Effector CD4-positive, alpha-beta T cell (primary cell): ENCODE data around the gene IRAK2.

Experiments
- DNase-seq: peaks from one replicate; pipeline ENCODE4 v3.0.0-alpha.2; 2020

The IRAK2 gene

DNA sequence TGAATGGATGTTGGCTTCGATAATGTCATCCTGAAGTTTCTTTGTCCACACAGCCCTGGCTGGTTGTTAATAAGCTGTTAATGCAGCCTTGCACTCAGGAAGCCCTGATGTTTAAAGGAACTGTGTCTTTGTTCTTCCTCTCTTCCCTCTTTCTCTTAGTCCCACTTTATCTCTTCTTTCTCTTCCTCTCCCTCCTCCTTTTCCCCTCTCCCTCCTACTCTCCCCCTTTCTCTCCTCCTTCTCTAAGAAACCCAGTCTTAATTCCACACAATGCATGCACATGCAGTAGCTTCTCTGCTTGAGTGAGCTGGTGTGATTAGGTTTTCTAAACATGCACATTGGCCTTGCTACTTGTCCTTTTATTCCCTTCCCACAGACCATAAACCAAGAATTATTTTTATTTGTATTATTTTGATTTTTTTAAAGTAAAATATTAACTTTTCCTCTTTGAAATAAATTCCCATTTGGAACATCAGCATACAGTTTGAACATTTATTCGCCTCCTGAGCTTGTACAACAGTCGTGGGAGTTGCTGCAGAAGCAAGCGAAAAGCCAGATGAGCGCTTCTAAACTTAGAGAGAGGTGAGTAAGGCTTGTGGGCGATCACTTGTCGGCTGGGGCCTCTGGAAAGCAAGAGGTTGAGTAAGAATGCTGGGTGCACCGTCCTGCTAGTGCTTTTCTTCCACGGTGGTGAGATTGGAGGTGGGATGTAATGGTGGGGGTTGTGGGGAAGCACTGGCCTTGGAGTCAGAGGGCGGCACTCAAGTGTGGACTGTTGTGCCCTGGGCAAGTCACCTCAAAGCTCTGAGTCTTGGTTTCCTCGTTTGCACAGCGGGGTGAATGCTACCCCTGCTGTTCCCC is 120.8 kb downstream of the IRAK2 start:
- DNase-seq, result no peak

DNA sequence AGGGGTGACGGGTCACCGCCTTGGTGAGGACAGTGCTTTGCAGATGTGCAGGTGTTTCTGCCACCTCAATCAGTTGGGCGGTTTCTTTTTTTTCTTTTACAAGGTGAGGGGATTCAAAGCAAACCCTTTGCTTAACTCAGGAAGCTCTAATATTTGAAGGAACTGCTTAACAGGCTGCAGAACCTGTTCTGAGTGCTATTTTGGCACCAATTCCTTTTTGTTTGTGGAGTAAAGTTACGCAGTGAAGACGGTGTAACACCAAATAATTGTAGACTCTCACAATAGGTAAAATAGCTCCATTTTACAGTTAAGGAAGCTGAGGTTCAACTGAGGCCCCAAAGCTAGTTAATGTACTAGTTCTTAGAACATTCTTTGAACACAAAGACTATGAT is 121.4 kb downstream of the IRAK2 start:
- no peak for DNase-seq

GRCh38 chr3:10286596-10287295 is 122.0 kb downstream of the IRAK2 start:
- no peak for DNase-seq

DNA sequence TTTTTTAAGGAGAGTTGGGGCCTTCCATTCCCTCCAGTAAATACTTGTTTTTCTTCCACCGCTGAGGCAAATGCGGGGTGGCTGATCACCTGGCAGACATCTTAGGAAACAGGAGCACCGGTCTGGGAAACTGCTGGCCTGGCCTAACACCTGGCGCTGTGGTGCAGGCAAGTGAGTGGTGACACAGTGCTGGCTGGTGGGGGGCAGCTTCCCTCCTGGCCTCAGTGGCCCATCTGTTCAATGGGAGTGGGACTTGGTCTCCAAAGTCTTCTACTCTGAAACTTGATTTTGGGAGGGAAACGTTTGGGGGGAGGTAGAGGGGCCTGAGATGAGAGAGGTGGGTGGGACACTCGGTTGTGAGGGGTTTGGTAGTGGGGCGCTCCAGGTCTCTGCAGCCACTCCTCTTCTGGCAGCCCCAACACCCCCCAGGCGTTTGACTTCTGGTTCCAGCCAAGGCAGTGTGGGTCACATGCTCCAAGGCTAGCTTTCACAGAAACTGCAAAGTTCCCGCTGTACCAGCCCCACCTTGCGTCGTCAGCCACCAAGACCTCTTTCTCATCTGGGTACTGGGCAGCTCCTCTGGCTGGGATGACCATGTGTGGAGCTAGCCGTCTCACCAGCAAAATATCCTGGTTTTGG is 123.3 kb downstream of the IRAK2 start:
- no peak for DNase-seq

DNA sequence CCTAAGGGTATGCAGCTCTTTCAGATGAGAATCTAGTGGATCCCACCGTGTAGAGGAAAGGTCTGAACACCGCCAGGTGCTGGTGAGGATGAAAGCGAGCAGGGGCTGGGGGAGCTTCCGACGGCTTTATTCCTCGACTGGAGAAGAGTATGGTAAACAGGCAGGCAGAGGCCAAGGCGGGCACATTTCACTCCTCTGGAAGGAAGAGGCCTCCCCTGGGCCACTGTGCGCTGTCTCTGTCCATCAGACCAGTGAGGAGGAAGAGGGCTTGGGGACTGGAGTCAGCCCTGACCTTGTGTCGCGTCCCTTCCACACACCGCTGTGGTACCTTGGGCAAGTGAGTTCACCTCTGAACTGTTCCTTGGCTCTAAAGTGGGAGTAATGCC is 123.8 kb downstream of the IRAK2 start:
- no peak for DNase-seq

DNA sequence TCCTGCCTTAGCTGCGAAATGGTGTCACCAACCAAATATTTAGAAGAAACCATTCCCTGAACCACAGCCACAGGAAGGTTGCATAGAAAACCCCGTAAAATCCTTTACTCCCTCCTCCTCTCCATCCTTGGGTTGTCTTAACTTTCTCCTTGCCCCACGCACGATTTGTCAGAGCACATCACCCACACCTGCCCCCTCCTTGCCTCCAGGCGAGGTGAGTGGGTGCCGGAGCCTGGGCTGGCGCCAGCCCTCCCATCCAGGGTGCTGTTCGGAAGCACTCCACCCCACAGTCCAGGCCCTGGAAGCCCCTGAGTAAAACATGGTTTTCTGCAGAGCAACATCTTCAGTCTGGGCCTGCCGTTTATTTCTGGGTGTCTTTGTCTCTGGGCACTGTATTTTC is 124.4 kb downstream of the IRAK2 start:
- no peak for DNase-seq

DNA sequence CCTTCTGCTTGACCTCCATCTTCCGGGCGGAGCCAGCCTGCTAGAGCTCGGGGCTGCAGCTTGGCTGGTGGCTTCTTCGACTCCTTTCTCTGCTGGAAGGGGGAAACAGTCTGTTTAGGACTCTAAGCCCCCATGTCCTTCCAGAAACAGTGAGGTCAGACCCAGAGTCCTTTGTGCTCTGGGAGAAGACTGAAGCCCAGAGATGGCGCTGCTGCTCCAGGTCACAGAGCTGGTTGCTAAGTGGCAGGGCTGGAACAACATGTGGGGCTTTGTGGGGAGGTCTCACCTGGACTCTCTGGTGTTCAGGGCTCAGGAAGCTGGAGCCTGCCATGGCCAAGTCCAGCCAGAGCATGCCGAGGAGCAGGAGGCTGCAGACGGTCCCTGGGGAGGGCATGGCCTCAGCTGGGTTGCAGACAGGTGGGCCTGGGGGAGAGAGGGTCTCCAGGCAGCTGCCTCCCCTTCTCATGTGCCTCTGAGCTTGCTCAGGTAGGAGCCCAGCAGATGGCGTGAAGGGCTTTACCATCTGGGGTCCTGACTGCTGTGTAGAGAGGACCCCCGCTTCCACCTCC is 125.2 kb downstream of the IRAK2 start:
- DNase-seq, result no peak

DNA sequence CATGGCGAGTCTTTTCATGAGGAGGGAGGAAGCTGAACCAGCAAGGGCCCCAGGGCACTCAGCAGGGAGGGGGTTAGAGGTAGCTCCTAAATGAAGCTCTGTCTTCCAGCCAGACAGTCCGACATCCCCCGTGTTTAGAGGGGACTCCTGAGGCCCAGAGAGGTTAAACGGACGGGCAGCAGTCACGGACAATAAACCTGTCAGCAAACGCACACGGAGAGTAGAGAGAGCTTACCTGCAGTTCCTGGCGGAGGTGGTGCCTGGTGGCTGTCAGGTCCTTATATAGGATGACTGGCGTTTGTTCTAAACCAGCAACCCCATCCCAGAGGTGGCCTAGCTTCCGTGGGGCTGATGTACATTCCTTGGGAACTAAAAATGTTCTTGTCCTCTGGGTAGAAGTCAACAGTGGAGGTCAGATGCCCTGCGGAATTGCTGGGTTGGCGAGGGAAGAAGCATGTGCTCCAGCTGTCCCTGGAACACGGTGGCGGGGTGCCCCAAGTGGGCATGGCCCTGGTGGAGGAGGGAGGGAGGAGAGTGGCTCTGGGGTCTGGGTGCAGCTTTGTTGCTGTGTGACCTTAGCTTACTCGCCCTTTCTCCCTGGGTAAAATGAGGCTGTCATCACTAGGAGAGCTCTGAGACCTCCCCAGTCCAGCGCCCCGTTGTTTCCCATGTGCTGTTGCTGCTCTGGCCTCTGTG is 125.9 kb downstream of the IRAK2 start:
- no peak for DNase-seq

DNA sequence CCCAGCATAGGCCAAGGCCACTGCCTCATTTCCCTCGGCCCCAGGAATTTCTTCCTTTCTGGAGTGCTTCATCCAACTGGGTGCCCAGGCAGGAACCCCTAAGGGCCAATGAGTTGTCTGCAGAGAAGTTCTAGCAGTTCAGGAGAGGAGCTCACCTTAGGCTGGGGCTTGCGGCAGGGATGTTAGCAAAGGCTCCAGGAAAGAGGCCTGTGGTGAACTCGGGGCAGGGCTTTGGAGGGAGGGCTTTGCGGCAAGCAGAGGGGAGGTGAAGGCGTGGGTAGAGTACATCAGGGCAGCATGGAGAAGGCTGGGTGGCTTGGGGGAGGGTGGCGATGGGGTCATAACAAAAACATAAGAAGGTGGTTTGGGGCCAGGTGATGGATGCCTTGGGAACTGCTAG is 126.9 kb downstream of the IRAK2 start:
- no peak for DNase-seq

DNA sequence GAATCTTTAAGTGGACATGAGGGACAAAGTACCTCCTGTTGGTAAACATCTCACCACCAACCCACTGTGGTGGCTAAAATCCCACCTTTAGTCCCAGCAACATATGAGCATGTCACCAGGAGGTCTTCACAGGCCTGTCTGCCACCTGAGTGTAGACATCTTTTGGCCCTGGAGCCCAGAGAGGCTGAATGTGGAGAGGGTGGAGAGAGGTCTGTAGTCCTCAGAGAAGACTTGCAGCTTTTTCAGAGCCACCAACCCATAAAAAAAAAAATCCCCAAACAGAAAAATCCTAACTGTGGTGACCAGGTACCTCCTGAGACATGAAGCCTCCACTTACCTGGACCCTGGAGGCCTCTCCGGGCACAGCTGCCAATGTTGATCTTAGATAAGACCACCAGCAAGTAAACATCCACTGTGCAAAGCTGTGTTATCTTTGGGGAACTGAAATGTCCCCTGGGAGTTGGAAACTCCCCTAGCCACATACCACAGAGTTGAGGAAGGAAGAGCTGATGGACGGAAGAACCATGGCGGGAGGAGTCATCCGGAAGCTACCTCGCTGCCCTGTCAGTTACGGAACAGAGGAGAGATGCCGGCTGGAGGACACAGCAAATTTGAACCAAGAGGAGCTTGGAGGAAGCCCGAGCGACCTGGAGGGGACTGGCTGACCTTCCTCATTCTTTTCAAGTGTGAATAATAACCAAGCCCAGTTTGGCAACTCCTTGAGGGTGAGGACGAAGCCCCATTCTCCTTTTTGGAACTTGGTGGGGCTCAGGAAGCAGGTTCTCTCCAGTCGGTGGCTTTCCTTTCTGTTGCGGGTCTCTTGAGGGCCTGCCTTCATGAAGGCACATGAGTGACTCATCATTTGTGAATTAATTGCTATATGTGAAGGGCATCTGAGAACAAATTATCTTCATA is 128.0 kb downstream of the IRAK2 start, which contains the start of gene GHRL:
TSS of gene GHRL (minus strand) at position 443 of the 915 bp plus-strand sequence. CDS start 2,767 bp downstream, outside the sequence.
- DNase-seq, result no peak
